NT2/D1 (cell line): Measurements from ENCODE around the gene MEGF10.
"Not testable (repeated sequence)": the region's sequence is repeated elsewhere in the genome, so short reads cannot be mapped to it uniquely, and the experiment has no call there.

Experiments
- DNase-seq: peaks from one replicate; pipeline ENCODE4 v3.0.0-alpha.2; 2011; ENCODE audit warnings: low read depth, low spot score
- H3K27me3 ChIP-seq: 2 replicates; pipeline ENCODE4 v1.6.0; 2011; ENCODE audit warnings: mild to moderate bottlenecking; ENCODE audit not compliant: insufficient read length, insufficient read depth
- H3K36me3 ChIP-seq: 2 replicates; pipeline ENCODE4 v1.6.1; 2011; ENCODE audit warnings: mild to moderate bottlenecking, low read length, mixed read lengths; ENCODE audit not compliant: insufficient read depth, insufficient read length
- H3K4me1 ChIP-seq: 2 replicates; pipeline ENCODE4 v1.5.1; 2011; ENCODE audit not compliant: insufficient read depth, insufficient read length
- H3K4me3 ChIP-seq: 2 replicates; pipeline ENCODE4 v1.5.1; 2011; ENCODE audit warnings: low read depth; ENCODE audit not compliant: insufficient read length
- H3K9ac ChIP-seq: 2 replicates; pipeline ENCODE4 v1.6.0; 2011; ENCODE audit warnings: low read depth; ENCODE audit not compliant: insufficient read length
- H3K9me3 ChIP-seq: 2 replicates; pipeline ENCODE4 v1.5.1; 2011; ENCODE audit warnings: mild to moderate bottlenecking, low read length; ENCODE audit not compliant: insufficient read depth
- SUZ12 ChIP-seq: IDR thresholded peaks from 2 replicates; pipeline ENCODE4 v1.6.1; 2011; ENCODE audit not compliant: insufficient read length, insufficient read depth; ENCODE audit errors: extremely low read depth
- YY1 ChIP-seq: IDR thresholded peaks from 2 replicates; pipeline ENCODE4 v1.6.1; 2011; ENCODE audit not compliant: insufficient read length, insufficient read depth
- ZNF274 ChIP-seq: IDR thresholded peaks from 2 replicates; pipeline ENCODE4 v1.6.1; 2011; ENCODE audit warnings: mild to moderate bottlenecking, low read depth, low read length

The MEGF10 gene

DNA sequence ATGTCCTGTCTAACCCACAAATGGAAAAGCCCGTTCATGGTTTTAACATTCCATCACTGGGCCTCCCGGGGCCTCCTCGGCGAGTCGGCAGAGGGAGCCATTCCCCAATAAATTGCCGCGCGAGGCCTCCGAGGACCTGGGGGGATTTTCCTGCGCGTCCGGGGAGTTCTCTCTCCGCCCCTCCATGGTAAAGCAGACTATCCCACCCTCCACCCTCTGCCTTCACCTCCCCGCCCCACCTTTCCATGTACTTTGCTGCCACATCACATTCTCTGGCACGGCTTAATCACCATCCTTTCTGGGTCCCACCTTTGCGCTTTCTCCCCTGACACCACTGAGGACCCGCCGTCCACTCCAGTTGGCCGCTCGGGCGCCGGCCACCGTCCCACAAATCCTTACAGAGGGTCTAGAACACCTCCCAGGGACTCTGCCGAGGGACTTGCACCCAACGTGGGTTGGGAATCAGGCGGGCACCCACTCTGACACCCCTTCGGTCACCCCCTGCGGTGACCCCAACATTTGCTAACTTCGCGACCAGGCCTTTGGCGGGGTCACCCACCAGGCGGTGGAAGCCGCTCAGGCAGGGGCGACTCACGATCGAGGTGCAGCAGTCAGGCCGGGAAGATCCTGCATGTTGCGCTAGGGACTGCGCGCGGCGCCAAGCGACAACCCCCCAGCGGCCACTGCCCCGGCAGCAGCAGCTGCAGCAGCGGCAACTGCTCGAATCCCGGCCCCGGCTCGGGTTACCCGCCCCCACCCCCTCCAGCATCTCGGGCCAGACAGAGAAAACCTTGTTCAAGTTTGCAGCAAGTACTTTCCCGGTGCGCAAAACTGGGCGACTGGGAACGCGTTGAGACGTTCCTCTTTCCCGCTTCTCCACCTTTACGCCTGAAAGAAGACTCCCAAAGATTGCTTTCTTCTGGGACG lies at the start of gene MEGF10:
TSS of gene MEGF10 (plus strand) at position 778 of the 927 bp plus-strand sequence. CDS start 40,513 bp downstream, outside the sequence.
- Histone ChIP-seq H3K4me3 (peak within 1 kb of the TSS; percentile 44), H3K9me3 (peaks cover 10% of the 10 kb centered on the region), H3K27me3 (peaks cover 7% of the 10 kb centered on the region), H3K9ac (peak within 1 kb of the TSS; percentile 81), H3K36me3 (no peaks in the 10 kb centered on the region), H3K4me1 (no peaks in the 10 kb centered on the region)
- peak; percentile 52 for DNase-seq
- TF ChIP-seq YY1 (no peak), ZNF274 (no peak), SUZ12 (no peak)

DNA sequence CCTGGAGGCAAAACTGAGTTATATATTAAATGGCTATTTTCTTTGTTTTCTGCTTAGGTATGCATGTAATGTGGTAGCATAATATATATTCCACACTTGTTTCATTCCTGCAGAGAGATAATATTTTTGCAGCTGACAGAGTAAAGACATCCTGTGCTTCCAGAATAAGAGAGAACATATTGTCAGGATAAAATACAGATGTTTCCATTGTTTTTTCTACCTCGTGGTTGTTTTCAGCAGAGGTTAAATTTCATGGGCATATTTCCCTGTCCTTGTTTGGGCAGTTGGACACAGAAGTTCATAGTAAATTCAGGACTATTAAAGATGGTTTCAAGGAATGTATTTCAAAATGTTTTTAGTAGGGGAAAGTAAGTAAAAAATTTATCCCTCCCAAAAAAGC lies 47.6 kb upstream of the MEGF10 start:
- Histone ChIP-seq H3K36me3 (no peaks in the 10 kb centered on the region), H3K27me3 (no peaks in the 10 kb centered on the region), H3K4me1 (no peaks in the 10 kb centered on the region), H3K4me3 (no peak overlapping the region), H3K9ac (no peak overlapping the region), H3K9me3 (no peaks in the 10 kb centered on the region)
- no peak for TF ChIP-seq ZNF274
- no peak for DNase-seq

DNA sequence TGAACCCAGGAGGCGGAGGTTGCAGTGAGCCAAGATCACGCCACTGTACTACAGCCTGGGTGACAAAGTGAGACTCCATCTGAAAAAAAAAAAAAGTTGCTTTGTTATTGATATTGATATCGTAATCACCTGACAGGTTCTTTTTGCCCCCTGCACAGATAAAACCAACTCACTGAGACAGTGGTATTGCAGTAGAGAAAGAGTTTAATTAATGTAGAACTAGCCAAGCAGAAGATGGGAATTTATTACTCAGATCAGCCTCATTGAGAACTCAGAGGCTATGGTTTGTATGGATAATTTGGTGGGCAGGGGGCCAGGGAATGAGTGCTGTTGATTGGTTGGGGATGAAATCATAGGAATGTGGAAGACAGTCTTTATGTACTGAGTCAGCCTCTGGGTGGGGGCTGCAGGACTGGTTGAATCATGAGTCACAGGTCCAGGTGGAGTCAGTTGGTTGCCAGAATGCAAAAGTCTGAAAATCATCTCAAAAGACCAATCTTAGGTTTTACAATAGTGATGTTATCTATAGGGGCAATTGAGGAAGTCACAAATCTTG lies 35.8 kb upstream of the MEGF10 start:
- no peak for DNase-seq
- H3K27me3 ChIP-seq = no peaks in the 10 kb centered on the region
- H3K4me1 ChIP-seq = no peaks in the 10 kb centered on the region
- TF ChIP-seq ZNF274 (no peak), SUZ12 (no peak), YY1 (no peak)
- no peak overlapping the region for H3K4me3 ChIP-seq
- H3K9ac ChIP-seq = no peak overlapping the region
- H3K9me3 ChIP-seq = peaks cover 26% of the 10 kb centered on the region
- no peaks in the 10 kb centered on the region for H3K36me3 ChIP-seq

DNA sequence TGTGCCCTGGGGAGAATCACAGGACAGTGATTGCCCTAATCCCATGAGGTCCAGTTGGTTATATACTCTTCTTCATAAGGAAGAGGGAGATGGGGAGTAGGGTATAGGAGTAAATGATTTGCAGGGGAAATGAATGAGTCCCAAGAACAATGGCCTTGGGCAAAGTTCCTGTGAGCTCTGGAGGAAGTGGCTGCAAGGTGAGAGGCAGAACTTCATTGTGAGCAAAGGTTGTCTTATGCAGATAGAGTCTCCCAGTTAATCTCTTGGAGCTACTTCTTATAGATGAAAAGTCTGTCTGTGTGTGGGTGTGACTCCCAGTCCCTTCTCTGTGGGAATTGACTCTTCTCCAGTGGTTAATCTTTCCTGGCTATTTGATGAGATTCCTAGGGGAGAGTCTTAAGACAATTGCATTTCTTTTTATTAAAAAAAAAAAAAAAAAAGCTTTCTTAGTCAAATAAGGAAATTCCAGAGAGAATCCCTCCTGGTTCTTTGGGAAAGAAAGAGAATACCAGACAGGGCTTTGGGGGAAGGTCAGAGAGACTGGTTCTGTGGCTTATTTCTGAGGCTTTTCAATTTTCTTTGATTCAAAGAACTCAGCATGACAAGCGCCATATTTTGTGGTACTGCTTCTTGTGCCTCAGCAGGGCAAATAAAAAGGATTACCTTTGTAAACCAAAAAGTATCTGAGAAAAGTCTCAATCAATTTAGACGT lies 33.6 kb upstream of the MEGF10 start:
- H3K9ac ChIP-seq = no peak overlapping the region
- peak; percentile 61 for DNase-seq

DNA sequence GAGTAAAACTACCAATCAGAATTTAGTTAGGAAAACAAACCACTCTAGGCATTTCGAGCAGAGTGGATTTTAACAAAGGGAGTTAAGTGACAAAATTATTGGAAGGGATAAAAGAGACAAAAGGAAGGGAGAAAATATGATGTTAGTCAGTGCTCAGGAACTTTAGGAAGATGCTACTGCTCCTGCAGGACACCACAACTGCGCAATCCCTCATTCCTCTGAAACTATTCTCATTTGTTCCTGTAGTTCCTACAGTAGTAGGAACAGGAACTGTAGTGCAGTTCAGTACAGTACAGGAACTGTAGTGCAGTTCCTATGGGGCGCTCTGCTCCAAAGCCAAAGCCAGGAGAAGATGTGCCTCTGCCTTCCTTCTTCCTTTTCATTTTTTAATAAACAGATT lies 29.9 kb upstream of the MEGF10 start:
- Histone ChIP-seq H3K27me3 (no peaks in the 10 kb centered on the region), H3K9me3 (peaks cover 3% of the 10 kb centered on the region; the same call in 1 of the 2 replicates), H3K4me3 (no peak overlapping the region), H3K36me3 (no peaks in the 10 kb centered on the region), H3K4me1 (no peaks in the 10 kb centered on the region), H3K9ac (no peak overlapping the region)
- DNase-seq = no peak
- TF ChIP-seq YY1 (no peak), ZNF274 (no peak), SUZ12 (no peak)

More for the DNA sequence above, 33.6 kb upstream of the MEGF10 start:
- TF ChIP-seq ZNF274 = no peak
- no peak for TF ChIP-seq SUZ12
- TF ChIP-seq YY1 = no peak
- H3K27me3 ChIP-seq = no peaks in the 10 kb centered on the region
- no peaks in the 10 kb centered on the region for H3K4me1 ChIP-seq
- peaks cover 26% of the 10 kb centered on the region for H3K9me3 ChIP-seq
- H3K4me3 ChIP-seq = no peak overlapping the region
- H3K36me3 ChIP-seq = no peaks in the 10 kb centered on the region

DNA sequence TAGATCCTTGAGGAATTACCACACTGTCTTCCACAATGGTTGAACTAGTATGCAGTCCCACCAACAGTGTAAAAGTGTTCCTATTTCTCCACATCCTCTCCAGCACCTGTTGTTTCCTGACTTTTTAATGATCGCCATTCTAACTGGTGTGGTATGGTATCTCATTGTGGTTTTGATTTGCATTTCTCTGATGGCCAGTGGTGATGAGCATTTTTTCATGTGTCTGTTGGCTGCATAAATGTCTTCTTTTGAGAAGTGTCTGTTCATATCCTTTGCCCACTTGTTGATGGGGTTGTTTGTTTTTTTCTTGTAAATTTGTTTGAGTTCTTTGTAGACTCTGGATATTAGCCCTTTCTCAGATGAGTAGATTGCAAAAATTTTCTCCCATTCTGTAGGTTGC lies 25.1 kb upstream of the MEGF10 start:
- not testable (repeated sequence) for H3K36me3 ChIP-seq, H3K9me3 ChIP-seq, H3K27me3 ChIP-seq, H3K4me1 ChIP-seq, H3K4me3 ChIP-seq, DNase-seq, H3K9ac ChIP-seq

DNA sequence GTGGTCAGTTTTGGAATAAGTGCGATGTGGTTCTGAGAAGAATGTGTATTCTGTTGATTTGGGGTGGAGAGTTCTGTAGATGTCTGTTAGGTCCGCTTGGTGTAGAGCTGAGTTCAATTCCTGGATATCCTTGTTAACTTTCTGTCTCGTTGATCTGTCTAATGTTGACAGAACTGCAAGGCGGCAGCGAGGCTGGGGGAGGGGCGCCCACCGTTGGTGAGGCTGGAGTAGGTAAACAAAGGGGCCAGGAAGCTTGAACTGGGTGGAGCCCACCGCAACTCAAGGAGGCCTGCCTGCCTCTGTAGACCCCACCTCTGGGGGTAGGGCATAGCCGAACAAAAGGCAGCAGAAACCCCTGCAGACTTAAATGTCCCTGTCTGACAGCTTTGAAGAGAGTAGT lies 22.3 kb upstream of the MEGF10 start:
- H3K4me3 ChIP-seq, H3K9me3 ChIP-seq, DNase-seq, H3K27me3 ChIP-seq, H3K4me1 ChIP-seq, H3K36me3 ChIP-seq, H3K9ac ChIP-seq: not testable (repeated sequence)

DNA sequence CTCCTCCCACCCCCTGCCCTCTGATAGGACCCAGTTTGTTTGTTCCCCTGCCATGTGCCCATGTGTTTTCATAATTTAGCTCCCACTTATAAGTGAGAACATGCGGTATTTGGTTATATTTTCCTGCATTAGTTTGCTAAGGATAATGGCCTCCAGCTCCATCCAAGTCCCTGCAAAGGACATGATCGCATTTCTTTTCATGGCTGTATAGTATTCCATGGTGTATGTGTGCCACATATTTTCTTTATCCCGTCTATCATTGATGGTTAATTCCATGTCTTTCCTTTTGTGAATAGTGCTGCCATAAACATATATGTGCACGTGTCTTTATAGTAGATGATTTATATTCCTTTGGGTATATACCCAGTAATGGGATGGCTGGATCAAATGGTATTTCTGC lies 19.9 kb upstream of the MEGF10 start:
- H3K9me3 ChIP-seq, H3K27me3 ChIP-seq, H3K9ac ChIP-seq, DNase-seq, H3K4me3 ChIP-seq, H3K4me1 ChIP-seq, H3K36me3 ChIP-seq: not testable (repeated sequence)
